GM18909 (cell line): ENCODE data around the gene CACNA2D1.
"Not testable (repeated sequence)": the region's sequence is repeated elsewhere in the genome, so short reads cannot be mapped to it uniquely, and the experiment has no call there.

Source experiments
- ATAC-seq: cut with Tn5 transposase; IDR thresholded peaks from one replicate; pipeline ENCODE4 v1.9.1; 2021; ENCODE audit warnings: mild to moderate bottlenecking; ENCODE audit not compliant: unreplicated experiment, poor library complexity

CACNA2D1 gene

DNA sequence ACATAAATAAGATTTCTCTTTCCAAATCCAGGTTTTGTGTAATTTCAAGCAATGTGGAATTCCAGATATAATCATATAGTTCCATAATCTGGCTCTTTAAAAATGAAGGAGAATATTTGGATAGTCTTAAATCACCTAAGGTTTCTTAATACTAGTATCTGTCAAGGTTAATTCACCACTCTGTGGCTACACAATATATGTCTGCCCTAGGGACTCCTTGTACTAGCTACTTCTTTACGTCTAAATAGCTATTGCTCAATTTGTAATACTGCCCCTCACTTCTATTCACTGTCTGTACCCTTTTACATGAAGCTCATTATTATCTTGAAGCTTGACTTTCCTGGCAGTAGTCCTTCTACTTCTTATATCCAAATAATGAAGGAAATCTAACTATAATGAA lies 47.2 kb downstream of the CACNA2D1 start:
- ATAC-seq, result no peak

DNA sequence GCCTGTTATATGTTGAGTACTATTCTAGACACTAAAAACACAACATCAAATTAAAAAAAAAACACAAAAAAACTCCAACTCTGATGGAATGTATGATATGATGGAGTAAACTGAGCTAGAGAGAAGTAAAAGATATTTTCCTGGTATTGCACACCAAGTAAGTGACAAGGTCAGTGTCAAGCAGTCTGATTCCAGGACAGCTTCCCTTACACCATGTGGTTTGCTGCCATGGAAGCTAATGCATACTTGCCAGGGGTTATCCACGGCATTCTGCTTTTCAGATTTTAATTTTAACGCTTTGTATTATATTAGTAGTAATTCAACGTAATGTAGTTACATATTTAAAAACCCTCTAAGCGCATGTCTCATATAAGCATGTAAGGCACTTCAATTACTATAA lies 48.4 kb downstream of the CACNA2D1 start:
- ATAC-seq, result no peak

DNA sequence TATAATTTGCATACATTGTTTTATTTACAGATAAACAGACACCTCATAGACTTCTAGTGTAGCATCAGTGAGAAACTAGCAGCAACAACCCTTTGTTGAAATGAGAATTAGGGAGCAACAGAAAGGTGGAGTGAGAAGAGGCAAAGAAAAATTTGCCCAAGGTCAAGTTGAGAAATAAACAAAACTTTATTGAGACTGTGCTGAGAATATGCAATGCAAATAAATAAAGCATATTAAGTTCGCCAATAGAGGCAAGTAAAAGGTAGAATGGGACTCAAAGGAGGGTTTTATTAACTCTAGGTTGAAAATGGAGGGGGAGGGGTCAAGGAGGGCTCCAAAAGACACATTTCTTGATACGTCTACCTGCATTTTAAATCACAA lies 49.7 kb downstream of the CACNA2D1 start:
- no peak for ATAC-seq

DNA sequence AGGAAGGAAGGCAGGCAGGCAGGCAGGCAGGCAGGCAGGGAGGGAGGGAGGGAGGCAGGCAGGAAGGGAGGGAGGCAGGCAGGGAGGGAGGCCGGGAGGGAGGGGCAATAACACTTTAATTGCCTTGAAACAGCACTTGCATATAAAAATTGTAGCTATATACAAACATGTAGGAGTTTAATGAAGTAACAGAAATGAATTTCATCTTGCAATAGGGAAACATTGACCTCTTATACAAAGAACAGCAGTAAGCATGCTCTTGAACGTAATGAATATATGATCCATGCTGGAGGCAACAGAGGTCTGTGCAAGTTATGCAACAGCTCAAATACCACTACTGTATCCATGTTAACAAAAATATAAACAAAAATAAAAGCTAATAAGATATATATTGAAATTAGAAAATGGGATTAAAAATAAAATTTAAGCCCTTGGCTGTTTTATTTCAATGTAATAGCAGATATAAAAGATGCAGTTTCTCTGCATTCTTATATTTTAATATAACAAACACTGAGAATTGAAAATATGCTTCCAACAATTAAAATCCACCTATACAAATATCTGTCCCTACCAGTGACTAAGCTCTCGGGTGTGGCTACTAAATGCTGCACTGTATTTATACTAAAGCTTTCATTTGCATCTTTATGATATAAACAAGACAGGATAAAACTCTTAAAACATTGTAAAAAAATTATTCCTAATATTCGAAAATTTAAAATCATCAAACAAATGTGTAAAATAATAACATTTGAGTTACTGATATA lies 50.3 kb downstream of the CACNA2D1 start:
- no peak for ATAC-seq

DNA sequence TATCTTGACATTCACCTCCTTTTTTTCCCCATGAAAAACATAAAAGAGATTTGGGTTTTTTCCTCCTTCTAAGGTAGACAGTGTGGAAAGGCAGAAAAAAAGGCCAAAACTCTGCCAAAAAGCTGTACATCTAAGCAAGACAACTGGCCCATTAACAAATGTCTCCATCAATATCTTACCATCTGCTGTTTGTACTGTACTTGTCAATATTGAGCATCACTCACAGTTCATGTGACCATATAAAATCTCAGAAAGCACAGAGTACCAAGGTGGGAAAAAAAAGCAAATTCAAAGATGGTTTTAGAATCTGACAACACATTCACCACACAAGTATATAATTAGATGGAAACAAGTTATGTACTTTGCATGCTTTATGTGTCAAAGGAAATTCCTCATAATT lies 52.6 kb downstream of the CACNA2D1 start:
- no peak for ATAC-seq

DNA sequence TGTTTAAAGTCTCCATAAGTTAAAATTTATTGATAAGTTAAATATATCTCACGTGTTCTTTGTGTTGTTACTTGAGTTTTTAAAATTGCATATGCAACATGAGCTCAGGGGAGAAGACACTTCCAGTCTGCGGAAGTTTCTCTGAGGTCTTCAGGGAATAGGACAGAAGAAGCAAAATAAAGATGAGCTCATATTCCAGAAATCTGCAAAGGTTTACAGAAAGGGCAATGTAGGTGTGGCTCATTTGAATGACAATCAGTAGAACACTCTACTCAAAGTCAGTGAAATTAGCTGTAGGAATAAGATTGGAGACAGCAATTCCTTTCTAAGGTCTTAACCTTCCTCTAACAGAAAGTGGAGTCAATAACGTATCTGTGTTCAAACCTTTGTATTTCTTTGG lies 53.7 kb downstream of the CACNA2D1 start:
- ATAC-seq, result no peak

DNA sequence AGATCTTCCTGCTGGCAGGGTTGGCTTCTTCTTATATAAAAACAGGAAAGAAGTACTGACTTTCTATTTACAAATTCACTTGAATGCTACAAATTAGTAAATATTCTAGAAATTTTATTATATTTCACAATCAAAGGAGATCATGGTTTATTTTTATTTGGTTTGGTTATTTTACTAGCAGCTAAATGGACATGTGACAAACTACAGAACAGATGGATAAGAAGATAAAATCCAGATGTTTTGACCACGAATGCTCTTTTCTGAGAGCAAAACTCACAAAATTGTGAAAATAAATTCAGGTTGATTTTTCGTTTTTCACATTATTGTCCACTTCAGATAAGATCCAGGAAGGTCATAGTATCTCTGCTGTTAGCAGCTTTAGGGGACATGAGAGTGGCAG lies 55.4 kb downstream of the CACNA2D1 start:
- no peak for ATAC-seq

DNA sequence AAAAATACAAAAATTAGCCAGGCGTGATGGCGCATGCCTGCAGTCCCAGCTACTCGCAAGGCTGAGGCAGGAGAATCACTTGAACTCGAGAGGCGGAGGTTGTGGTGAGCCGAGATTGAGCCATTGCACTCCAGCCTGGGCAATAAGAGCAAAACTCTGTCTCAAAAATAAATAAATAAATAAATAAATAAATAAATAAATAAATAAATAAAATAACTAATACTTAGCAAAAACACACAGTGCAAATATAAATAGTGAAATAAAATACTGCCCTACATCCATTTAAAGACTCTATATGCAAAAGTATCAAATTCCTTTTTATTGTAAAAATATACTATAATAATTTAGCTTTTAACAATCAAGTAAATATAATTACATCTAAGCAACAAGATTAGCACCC lies 57.0 kb downstream of the CACNA2D1 start:
- not testable (repeated sequence) for ATAC-seq

DNA sequence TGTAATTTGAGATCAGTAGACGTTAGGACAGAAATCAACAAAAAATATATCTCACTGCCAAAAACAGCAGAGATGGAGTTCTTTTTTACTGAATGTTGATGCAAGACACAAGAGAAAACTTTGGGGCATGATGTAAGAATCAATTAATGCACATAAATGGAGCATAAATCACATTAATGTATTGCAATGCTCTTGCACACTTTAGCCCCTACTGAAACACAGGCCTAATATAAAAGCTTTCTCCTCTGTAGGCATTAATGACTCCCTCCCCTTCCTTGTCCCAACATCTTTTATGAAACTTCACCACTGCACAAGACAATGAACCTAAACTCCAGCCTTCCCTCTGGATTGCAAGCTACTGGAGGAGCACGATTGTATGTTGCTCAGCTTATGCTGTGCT lies 58.8 kb downstream of the CACNA2D1 start:
- ATAC-seq, result no peak

DNA sequence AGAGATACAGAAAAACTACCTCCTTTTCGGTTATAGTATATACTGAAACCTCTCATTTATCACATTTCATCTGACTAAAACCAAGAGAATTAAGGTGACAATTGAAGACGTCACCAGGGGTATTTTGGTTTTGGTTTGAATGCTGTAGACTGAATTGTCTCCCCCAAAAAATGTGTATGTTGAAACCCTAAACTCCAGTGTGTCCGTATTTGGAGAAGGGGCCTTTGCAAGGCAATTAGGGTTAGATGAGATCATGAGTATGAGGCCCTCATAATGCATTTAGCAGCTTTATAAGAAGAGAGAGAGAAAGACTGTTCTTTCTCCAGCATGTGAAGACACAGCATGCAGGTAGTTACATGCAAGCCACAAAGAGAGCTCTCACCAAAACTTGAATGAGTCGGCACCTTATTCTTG lies 59.5 kb downstream of the CACNA2D1 start:
- ATAC-seq, result no peak

DNA sequence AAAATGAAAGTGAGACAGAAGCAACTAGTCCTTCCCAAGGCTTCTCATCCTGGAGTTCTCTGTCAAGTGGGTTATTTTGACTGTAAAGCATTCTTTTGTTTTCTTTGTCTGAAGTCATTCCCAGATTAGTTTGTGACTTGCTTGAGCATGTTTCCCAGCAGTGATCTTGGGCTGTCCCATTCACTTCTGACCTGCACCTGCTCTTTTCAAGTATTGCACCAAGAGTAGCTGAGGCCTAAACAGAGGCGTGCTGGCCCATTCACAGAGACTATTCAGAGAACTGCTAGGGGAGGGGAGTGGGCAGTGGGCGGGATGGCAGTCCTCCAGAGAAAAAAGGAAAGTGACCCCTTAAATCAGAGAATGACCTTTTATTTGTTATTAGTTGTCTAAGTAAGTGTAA lies 61.3 kb downstream of the CACNA2D1 start:
- no peak for ATAC-seq

DNA sequence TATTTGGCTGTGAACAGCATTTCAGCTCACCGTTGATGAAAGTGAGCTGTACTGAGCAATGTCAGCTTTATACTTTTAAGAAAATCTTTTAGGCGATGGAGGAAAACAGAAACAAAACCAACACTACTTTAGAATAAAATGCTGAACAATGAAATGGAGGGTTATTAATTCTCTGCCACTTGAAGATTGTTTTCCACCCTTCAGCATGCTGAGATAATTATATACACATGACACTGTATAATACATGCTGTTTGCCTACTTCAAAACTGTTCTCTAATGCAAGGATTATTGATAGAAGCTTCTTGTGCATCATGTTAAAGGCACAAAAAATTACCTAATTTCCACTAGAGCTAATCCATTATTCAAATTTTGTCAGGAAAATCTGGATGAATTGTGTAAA lies 66.8 kb downstream of the CACNA2D1 start:
- ATAC-seq, result no peak

DNA sequence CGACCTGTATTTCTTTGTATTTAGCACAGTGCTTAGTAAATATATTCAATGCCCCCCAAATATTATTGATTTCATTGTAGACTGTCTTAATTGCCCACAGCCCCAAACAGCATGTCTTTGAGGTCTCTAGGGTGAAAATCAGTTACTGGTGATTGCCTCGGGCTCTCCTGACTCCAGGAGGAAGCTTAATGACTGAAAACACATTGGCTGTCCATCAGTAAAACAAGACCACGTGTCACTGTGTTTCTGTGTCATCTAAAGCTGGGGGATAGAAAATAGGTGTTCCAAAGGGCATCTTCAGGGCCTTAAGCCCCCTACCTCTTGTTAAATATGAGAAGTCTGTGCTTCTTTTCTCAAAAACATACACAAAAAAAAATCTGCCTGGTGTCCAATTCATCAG lies 67.9 kb downstream of the CACNA2D1 start:
- no peak for ATAC-seq

DNA sequence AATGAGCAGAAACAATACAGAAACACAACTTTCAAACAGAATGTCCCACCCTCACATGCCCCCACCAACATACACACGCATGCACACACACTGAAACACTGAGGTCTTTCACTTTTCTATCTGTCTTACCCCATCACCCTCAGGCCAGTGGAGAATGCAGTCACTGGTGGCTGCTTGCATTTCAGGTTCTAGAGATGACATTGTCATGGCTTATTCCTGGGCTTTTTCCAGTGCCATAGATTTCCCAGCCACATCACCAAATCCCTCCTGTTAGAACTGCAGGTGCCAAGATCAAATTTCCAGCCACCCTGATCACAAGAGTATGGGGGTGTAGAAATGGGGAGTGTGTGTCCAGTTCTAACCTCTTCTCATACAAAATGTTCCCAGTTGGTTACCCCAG lies 68.4 kb downstream of the CACNA2D1 start:
- no peak for ATAC-seq

DNA sequence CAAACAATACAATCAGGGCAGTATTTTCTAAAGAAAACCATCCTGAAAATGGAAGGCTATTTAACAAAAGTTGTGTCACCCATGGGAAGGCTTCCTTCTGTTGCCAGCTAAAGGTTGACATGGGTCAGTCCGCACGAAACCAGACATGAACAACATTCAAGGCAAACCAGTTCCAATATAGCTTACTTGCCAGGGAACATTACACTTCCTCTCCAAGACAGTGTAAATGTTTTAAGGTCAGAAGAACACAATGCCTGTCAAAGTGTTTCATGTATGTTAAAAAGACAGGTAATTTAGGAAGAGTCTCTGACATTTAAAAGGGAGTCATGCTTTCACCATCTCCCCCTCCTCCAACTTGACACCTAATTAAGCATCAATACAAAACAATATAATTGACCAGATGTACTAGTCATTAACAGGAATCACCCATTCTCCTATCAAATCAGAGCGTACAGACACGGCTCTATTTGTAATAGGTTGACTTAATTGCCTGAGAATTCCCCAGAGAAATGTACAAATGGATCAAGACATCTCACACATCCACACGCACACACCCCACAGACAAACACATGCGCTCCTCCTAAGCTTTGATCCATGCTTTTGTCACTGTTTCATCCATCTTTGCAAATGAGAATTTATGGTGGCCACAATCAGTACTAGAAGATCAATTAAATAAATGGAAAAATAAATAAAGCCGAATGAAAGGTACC lies 69.5 kb downstream of the CACNA2D1 start:
- ATAC-seq, result no peak

DNA sequence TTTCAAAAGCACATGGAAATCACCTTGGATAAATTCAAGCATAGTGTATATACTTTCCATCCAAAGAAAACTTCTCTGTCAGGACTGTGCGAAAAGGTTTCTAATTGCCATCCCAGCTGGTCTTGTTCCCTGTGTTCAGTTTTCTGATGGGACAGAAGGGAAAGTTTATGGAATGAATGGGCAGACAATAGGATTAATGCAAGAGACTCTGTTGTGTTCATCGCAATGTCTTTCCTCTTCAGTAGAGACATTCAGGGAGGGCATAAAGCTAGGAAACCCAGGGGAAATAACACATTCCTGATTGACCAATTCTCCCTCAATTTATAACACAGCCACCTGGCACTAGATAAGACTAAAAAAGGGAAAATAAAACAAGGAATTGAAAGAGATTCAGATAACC lies 78.9 kb downstream of the CACNA2D1 start:
- ATAC-seq, result no peak

DNA sequence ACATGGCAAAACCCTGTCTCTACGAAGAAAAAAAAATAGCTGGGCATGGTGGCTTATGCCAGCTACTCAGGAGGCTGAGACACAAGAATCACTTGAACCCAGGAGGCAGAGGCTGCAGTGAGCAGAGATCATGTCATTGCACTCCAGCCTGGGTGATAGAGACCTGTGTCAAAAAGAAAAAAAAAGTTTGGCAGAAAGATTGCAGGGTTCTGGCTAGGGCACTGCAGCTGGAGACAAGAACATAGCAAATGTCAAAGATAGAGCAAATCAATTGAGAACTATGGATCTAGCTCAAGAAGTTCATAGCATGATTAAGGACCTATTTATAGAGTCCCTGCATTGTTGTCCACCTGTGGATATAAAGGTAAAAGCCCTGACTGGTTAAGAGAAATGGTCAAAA lies 79.5 kb downstream of the CACNA2D1 start:
- ATAC-seq, result no peak

DNA sequence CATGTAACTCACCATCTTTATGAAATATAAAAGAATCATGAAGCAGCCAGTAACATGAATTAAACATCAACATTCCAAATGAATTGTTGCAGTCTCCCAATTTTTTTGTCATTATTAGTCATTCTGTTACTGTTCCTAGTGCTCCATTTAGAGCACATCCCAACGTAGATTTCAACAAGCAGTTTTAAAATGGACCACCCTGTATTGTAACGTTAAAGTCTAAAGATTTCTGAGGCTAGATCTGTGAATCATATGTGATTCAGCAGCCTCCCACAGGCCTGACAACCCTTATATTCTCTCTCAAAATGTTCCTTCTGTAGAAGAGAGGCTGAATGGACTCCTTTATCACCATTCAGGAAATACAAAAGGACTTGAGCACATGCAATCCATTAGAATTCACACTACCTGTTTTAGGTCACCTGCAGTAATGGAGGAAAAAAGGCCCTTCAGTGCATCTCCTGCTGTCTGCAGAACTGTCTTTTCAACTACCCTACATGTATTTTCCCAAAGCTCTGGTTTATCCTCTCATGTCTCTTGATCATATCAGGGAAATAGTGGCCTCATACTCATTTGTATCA lies 81.4 kb downstream of the CACNA2D1 start:
- ATAC-seq, result no peak

DNA sequence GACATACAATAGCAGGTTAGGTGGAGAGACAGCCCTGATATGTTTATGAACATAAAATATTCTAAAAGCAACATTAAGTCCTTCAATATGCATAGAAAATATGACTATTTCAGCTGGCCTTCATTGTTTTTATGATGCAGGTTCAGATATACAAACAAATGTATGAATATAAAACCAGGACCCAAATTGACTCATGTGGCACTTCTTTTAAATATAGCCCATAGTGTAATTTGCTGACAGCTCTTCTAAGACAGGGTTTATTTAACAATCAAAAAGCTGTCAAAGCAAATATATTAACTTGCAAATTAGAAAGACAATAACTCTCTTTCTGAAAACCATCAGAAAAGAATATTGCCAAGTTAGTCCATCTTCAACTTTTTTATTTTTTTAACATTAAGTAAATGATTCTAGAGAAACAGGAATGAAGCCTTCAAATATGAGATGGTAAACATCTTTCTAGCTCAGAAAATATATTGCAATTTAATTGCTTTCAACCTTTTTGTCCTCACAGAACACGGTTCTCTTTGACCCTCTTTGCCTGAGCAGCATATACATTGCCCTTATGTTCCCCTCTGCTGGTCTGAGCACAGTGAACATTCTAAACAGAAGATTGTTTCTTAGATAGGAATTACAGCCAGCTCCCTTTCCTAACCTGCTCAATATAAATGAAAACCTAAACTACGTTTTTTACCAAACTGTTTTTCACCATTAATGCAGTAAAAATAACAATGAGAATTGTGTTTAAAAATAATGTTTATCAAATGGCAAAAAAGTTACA lies 82.8 kb downstream of the CACNA2D1 start:
- ATAC-seq, result no peak

DNA sequence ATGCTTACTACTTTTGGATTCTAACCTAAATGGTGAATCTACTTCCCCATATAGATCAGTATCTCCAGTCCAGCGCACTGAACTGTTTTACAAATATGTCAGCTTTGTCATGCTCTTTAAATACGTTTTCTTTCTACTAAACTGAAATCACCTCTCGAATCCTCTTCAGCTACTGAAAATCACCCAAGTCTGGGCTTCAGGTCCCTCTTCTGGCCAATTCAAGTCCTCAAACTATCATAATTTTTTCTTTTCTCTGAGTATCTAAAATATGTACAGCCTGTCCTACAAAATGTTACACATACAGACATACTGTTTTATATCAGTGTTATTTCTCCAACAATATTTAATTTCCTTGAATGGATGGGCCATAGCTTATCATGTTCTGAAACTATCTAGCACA lies 84.2 kb downstream of the CACNA2D1 start:
- ATAC-seq, result no peak

DNA sequence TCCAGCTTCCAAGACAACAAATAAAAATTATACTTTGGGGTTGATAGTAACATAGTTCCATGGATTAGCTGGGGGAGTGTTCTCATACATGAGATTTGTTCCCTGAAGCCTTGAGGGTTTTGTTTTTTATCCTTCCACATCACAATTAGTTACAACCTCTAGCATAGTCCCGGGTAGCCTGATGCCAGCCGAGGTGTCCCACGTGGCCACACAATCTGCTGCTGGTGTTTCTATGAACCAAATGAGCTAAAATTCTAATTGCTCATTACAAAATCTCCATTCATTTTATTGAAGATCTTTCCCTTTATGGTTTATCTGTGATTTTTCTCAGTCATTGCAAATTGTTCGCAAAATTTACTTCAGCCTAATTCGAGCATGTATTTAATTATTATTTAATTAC lies 84.7 kb downstream of the CACNA2D1 start:
- no peak for ATAC-seq
